ENCODE data around the gene COX19.

COX19 gene

GRCh38 chr7:991729-992656 lies 16.6 kb upstream of the COX19 start:
- no peak for DNase-seq (ENCODE audit: low read depth)

GRCh38 chr7:990933-991728 lies 15.8 kb upstream of the COX19 start:
- no peak for DNase-seq (ENCODE audit: low read depth)

GRCh38 chr7:990352-990932 lies 15.1 kb upstream of the COX19 start:
- no peak for DNase-seq (ENCODE audit: low read depth)

- DNase-seq (ENCODE audit: low read depth), result no peak
Observed at GRCh38 chr7:988963-989529, 13.7 kb upstream of the COX19 start.

- DNase-seq (ENCODE audit: low read depth), result no peak
Observed at GRCh38 chr7:988426-988911, 13.1 kb upstream of the COX19 start.

- no peak for DNase-seq (ENCODE audit: low read depth)
Observed at GRCh38 chr7:987909-988308, 12.6 kb upstream of the COX19 start.

- DNase-seq (ENCODE audit: low read depth), result no peak
Observed at GRCh38 chr7:986766-987751, 11.7 kb upstream of the COX19 start.

- no peak for DNase-seq (ENCODE audit: low read depth)
Observed at GRCh38 chr7:985915-986741, 10.8 kb upstream of the COX19 start.

GRCh38 chr7:985127-985416 lies 9.7 kb upstream of the COX19 start:
- DNase-seq (ENCODE audit: low read depth), result no peak

GRCh38 chr7:984361-985126 lies 9.2 kb upstream of the COX19 start:
- no peak for DNase-seq (ENCODE audit: low read depth)

- DNase-seq (ENCODE audit: low read depth), result no peak
Observed at GRCh38 chr7:983616-984071, 8.3 kb upstream of the COX19 start.

GRCh38 chr7:983004-983615 lies 7.8 kb upstream of the COX19 start, which contains the start of gene CYP2W1:
Gene CYP2W1, plus strand, starts transcription at chr7:983181. Its CDS starts 31 bp downstream, at chr7:983212.
- DNase-seq (ENCODE audit: low read depth), result no peak

- no peak for DNase-seq (ENCODE audit: low read depth)
Observed at GRCh38 chr7:982511-983003, 7.2 kb upstream of the COX19 start.

- no peak for DNase-seq (ENCODE audit: low read depth)
Observed at GRCh38 chr7:981793-982510, 6.6 kb upstream of the COX19 start.

GRCh38 chr7:979886-980571 lies 4.7 kb upstream of the COX19 start:
- DNase-seq (ENCODE audit: low read depth), result no peak

- no peak for DNase-seq (ENCODE audit: low read depth)
Observed at GRCh38 chr7:979151-979550, 3.8 kb upstream of the COX19 start.

GRCh38 chr7:978416-979091 lies 3.2 kb upstream of the COX19 start:
- no peak for DNase-seq (ENCODE audit: low read depth)
